Left ventricle myocardium superior (tissue), 1 donor: Measurements from ENCODE around the gene ALOX5. TPM values are rescaled to one million over a fixed set of nuclear protein-coding genes. Genes with fewer than 3 reads are reported as not detected.
A peak's percentile ranks its signal among the peaks of the same experiment; 100 is the strongest.
"Not testable (repeated sequence)": the region's sequence is repeated elsewhere in the genome, so short reads cannot be mapped to it uniquely, and the experiment has no call there.

ENCODE experiments used
- ATAC-seq: fragments of 200-7000 bp; cut with Tn5 transposase; one replicate; pipeline ENCODE4 v1.9.1; 2020; ENCODE audit warnings: mild to moderate bottlenecking, moderate library complexity
- DNase-seq: peaks from one replicate; pipeline ENCODE4 v3.0.0-alpha.2; 2020
- intact Hi-C: fragments of 100-400 bp; cut with micrococcal nuclease; formaldehyde crosslinking; loops from one replicate; pipeline ENCODE4 v1.11.0; 2022
- long read RNA-seq: library from polyadenylated mRNA; unstranded; transcript quantifications from one replicate; pipeline ENCODE4 v2.0.0, GENCODE V29; 2021
- total RNA-seq: library from RNA; stranded (reverse); fragmentation: NEBNext Ultra II Directional; extraction: Animal tissue kit (Norgen Biotek cat#: 25700); gene quantifications from one replicate; pipeline ENCODE4 v1.2.1, GENCODE V29; 2021
- donor health status: DM: no; HTN: yes; CAD: no; lungs with severe emphysema.

Gene ALOX5
- 4.5 TPM for total RNA-seq
- long read RNA-seq, transcript ALOX5-201 (14 exons, 2,506 nt), result major isoform, 6 of 8 reads
- long read RNA-seq, partial matches to known transcripts, result 0 of 8 reads
- long read RNA-seq, other reads (novel, unspliced or antisense), result 2 of 8 reads

GRCh38 chr10:45373576-45374349, at the start of gene ALOX5:
Gene ALOX5, plus strand, starts transcription at chr10:45374216. Its CDS starts 64 bp downstream, at chr10:45374280.
- intact Hi-C loops, result no loop called here
- DNase-seq (peak; percentile 84), ATAC-seq (peak; percentile 92)

GRCh38 chr10:45325116-45325515, 48.9 kb upstream of the ALOX5 start:
- ATAC-seq, result no peak

GRCh38 chr10:45326864-45327263, 47.2 kb upstream of the ALOX5 start:
- intact Hi-C loops, ATAC-seq: not testable (repeated sequence)

More at GRCh38 chr10:45325116-45325515, 48.9 kb upstream of the ALOX5 start:
- intact Hi-C loops, result no loop called here
- DNase-seq, result no peak

GRCh38 chr10:45331824-45332223, 42.2 kb upstream of the ALOX5 start:
- ATAC-seq, intact Hi-C loops, DNase-seq: not testable (repeated sequence)

More at GRCh38 chr10:45326864-45327263, 47.2 kb upstream of the ALOX5 start:
- DNase-seq, result not testable (repeated sequence)

- ATAC-seq (no peak), DNase-seq (no peak)
- intact Hi-C loops, result no loop called here
These were observed 34.1 kb upstream of the ALOX5 start for GRCh38 chr10:45339894-45340293.

- intact Hi-C loops, DNase-seq, ATAC-seq: not testable (repeated sequence)
These were observed 33.6 kb upstream of the ALOX5 start for GRCh38 chr10:45340420-45340819.

GRCh38 chr10:45346652-45347335, 27.2 kb upstream of the ALOX5 start:
- ATAC-seq, DNase-seq, intact Hi-C loops: not testable (repeated sequence)

- intact Hi-C loops, ATAC-seq, DNase-seq: not testable (repeated sequence)
These were observed 26.6 kb upstream of the ALOX5 start for GRCh38 chr10:45347464-45347863.

- intact Hi-C loops, DNase-seq, ATAC-seq: not testable (repeated sequence)
These were observed 25.7 kb upstream of the ALOX5 start for GRCh38 chr10:45348196-45348765.

- intact Hi-C loops, result no loop called here
- DNase-seq, result no peak
- ATAC-seq, result no peak
These were observed 20.8 kb upstream of the ALOX5 start for GRCh38 chr10:45353186-45353585.

- ATAC-seq, result peak; percentile 75
- peak; percentile 42 for DNase-seq
- intact Hi-C loops, result no loop called here
These were observed 19.8 kb upstream of the ALOX5 start for GRCh38 chr10:45354261-45354660.

- intact Hi-C loops, result no loop called here
- ATAC-seq (no peak), DNase-seq (no peak)
These were observed 18.5 kb upstream of the ALOX5 start for GRCh38 chr10:45355494-45355893.

- intact Hi-C loops, result not testable (repeated sequence)
These were observed 15.1 kb upstream of the ALOX5 start for GRCh38 chr10:45358961-45359360.

GRCh38 chr10:45361983-45362799, 11.8 kb upstream of the ALOX5 start:
- ATAC-seq, DNase-seq, intact Hi-C loops: not testable (repeated sequence)

More at GRCh38 chr10:45358961-45359360, 15.1 kb upstream of the ALOX5 start:
- not testable (repeated sequence) for ATAC-seq, DNase-seq

GRCh38 chr10:45367643-45368042, 6.4 kb upstream of the ALOX5 start:
- ATAC-seq, intact Hi-C loops, DNase-seq: not testable (repeated sequence)

- ATAC-seq, result no peak
- intact Hi-C loops, result no loop called here
These were observed 5.8 kb upstream of the ALOX5 start for GRCh38 chr10:45368181-45368580.

GRCh38 chr10:45370202-45370955, 3.6 kb upstream of the ALOX5 start:
- ATAC-seq (no peak), DNase-seq (no peak)
- intact Hi-C loops, result no loop called here

More at GRCh38 chr10:45368181-45368580, 5.8 kb upstream of the ALOX5 start:
- DNase-seq, result no peak

- ATAC-seq, result no peak
- no peak for DNase-seq
- intact Hi-C loops, result no loop called here
These were observed 2.5 kb upstream of the ALOX5 start for GRCh38 chr10:45371560-45371959.
